Measurements from ENCODE around the gene DEPDC5.

Gene DEPDC5

GRCh38 chr22:31882971-31883370 is 129.2 kb downstream of the DEPDC5 start:
- DNase-seq (ENCODE audit: low read depth, low spot score) = no peak
- no peak for TF ChIP-seq CTCF (IDR thresholded peaks at IDR 0.05; ENCODE audit: low read depth, low read length)
- no peak overlapping the region for H3K4me3 ChIP-seq (ENCODE audit: low read depth, low read length)
- in situ Hi-C loops (cut with HindIII; ENCODE audit: low sequenced_read_pairs) = no loop called here

- no peak for TF ChIP-seq CTCF (IDR thresholded peaks at IDR 0.05; ENCODE audit: low read depth, low read length)
- no peak for DNase-seq (ENCODE audit: low read depth, low spot score)
- in situ Hi-C loops (cut with HindIII; ENCODE audit: low sequenced_read_pairs) = no loop called here
- H3K4me3 ChIP-seq (ENCODE audit: low read depth, low read length) = no peak overlapping the region
These were observed 130.2 kb downstream of the DEPDC5 start for GRCh38 chr22:31883989-31884388.

GRCh38 chr22:31891366-31892079 is 137.7 kb downstream of the DEPDC5 start:
- no peak overlapping the region for H3K4me3 ChIP-seq (ENCODE audit: low read depth, low read length)
- TF ChIP-seq CTCF (IDR thresholded peaks at IDR 0.05; ENCODE audit: low read depth, low read length) = no peak
- in situ Hi-C loops (cut with HindIII; ENCODE audit: low sequenced_read_pairs) = no loop called here
- DNase-seq (ENCODE audit: low read depth, low spot score) = peak; percentile 72

- H3K4me3 ChIP-seq (ENCODE audit: low read depth, low read length) = no peak overlapping the region
- no peak for TF ChIP-seq CTCF (IDR thresholded peaks at IDR 0.05; ENCODE audit: low read depth, low read length)
- DNase-seq (ENCODE audit: low read depth, low spot score) = no peak
- in situ Hi-C loops (cut with HindIII; ENCODE audit: low sequenced_read_pairs) = no loop called here
These were observed 138.2 kb downstream of the DEPDC5 start for GRCh38 chr22:31892080-31892433.

- in situ Hi-C loops (cut with HindIII; ENCODE audit: low sequenced_read_pairs) = no loop called here
These were observed 139.6 kb downstream of the DEPDC5 start for GRCh38 chr22:31893460-31893859.

GRCh38 chr22:31895411-31896123 is 141.7 kb downstream of the DEPDC5 start:
- H3K4me3 ChIP-seq (ENCODE audit: low read depth, low read length) = no peak overlapping the region
- in situ Hi-C loops (cut with HindIII; ENCODE audit: low sequenced_read_pairs) = no loop called here
- DNase-seq (ENCODE audit: low read depth, low spot score) = no peak
- no peak for TF ChIP-seq CTCF (IDR thresholded peaks at IDR 0.05; ENCODE audit: low read depth, low read length)

More at GRCh38 chr22:31893460-31893859, 139.6 kb downstream of the DEPDC5 start:
- DNase-seq (ENCODE audit: low read depth, low spot score) = peak; percentile 49
- H3K4me3 ChIP-seq (ENCODE audit: low read depth, low read length) = no peak overlapping the region
- TF ChIP-seq CTCF (IDR thresholded peaks at IDR 0.05; ENCODE audit: low read depth, low read length) = no peak

Measured in astrocyte of the spinal cord (primary cell).